ENCODE data around the gene STK26.
"Not testable (repeated sequence)": the region's sequence is repeated elsewhere in the genome, so short reads cannot be mapped to it uniquely, and the experiment has no call there.

The STK26 gene

GRCh38 chrX:132022967-132023895 lies at the start of gene STK26:
TSS of gene STK26 (plus strand) at chrX:132023302. CDS start at chrX:132023618, 316 bp downstream.
- DNase-seq = peak; percentile 81

GRCh38 chrX:131975851-131976250 lies 47.3 kb upstream of the STK26 start:
- DNase-seq = no peak

GRCh38 chrX:131977619-131978018 lies 45.5 kb upstream of the STK26 start:
- DNase-seq = no peak

- no peak for DNase-seq
Measured at GRCh38 chrX:131979116-131979515, 44.0 kb upstream of the STK26 start.

- peak; percentile 35 for DNase-seq
Measured at GRCh38 chrX:131985526-131986049, 37.5 kb upstream of the STK26 start.

GRCh38 chrX:131987252-131987651 lies 35.9 kb upstream of the STK26 start:
- DNase-seq = peak; percentile 33

GRCh38 chrX:131988236-131988635 lies 34.9 kb upstream of the STK26 start:
- no peak for DNase-seq

- peak; percentile 46 for DNase-seq
Measured at GRCh38 chrX:132001127-132001526, 22.0 kb upstream of the STK26 start.

- no peak for DNase-seq
Measured at GRCh38 chrX:132004728-132005127, 18.4 kb upstream of the STK26 start.

- no peak for DNase-seq
Measured at GRCh38 chrX:132009350-132009749, 13.8 kb upstream of the STK26 start.

GRCh38 chrX:132010213-132010612 lies 12.9 kb upstream of the STK26 start:
- DNase-seq = not testable (repeated sequence)

GRCh38 chrX:132015875-132016274 lies 7.2 kb upstream of the STK26 start:
- no peak for DNase-seq

GRCh38 chrX:132016628-132017430 lies 6.3 kb upstream of the STK26 start:
- DNase-seq = no peak

- no peak for DNase-seq
Measured at GRCh38 chrX:132017431-132018185, 5.5 kb upstream of the STK26 start.

GRCh38 chrX:132022198-132022966 lies 720 bp upstream of the STK26 start:
- DNase-seq = peak; percentile 30

GRCh38 chrX:132023896-132024386 lies 839 bp downstream of the STK26 start:
- peak; percentile 64 for DNase-seq

GRCh38 chrX:132025041-132025440 lies 1.9 kb downstream of the STK26 start:
- DNase-seq = peak; percentile 4

GRCh38 chrX:132030264-132030663 lies 7.2 kb downstream of the STK26 start:
- DNase-seq = no peak

- DNase-seq = no peak
Measured at GRCh38 chrX:132031867-132032266, 8.8 kb downstream of the STK26 start.

- DNase-seq = no peak
Measured at GRCh38 chrX:132033166-132033565, 10.1 kb downstream of the STK26 start.

- DNase-seq = no peak
Measured at GRCh38 chrX:132034648-132035047, 11.5 kb downstream of the STK26 start.
